ENCODE results near the gene SLC9A3.

SLC9A3 gene

DNA sequence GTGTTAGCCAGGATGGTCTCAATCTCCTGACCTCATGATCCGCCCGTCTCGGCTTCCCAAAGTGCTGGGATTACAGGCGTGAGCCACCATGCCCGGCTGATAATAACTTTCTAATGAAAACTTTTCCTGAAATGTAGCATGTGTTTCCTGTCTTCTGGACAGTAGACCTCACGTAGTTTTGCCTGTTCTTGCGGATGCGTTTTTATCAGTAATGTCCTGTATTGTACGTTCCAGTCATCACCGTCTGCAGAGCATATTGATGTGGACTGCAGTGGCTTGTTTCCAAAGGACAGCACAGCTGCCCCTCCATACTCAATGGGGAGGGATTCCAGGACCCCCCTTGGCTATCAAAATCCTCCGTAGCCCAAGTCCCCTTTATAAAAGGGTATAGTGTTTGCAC is 68.4 kb downstream of the SLC9A3 start:
- peaks cover 42% of the 10 kb centered on the region for H3K36me3 ChIP-seq (ENCODE audit: control insufficient read depth, insufficient read depth, low read length)

DNA sequence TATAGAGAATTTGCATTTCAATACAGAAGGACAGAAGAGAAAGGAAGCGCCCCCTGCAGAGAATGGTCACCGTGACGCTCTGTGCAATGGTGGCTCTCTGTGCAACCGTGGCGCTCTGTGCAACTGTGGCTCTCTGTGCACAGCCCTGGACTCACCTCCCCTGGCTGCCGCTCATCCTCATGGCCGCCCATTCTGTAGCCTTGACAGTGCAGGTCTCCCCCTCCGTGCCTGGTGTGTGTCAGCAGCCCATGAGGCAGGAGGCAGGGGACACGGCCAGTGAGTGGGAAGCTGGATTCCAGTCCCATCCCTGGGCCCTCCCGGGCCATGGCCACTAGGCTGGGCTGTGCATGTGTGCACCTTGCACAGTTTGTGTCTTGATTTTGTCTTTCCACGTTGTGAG is 69.3 kb downstream of the SLC9A3 start:
- H3K36me3 ChIP-seq (ENCODE audit: control insufficient read depth, insufficient read depth, low read length), result peaks cover 37% of the 10 kb centered on the region

More for the DNA sequence above, 68.4 kb downstream of the SLC9A3 start:
- H3K27me3 ChIP-seq (ENCODE audit: control insufficient read depth, insufficient read depth, low read length), result no peaks in the 10 kb centered on the region
- H3K4me1 ChIP-seq (ENCODE audit: control insufficient read depth, insufficient read depth, low read length), result no peaks in the 10 kb centered on the region
- H3K27ac ChIP-seq (ENCODE audit: low read depth, low read length), result no peak overlapping the region
- no peak overlapping the region for H3K9ac ChIP-seq (ENCODE audit: low read length)
- no peak overlapping the region for H3K4me3 ChIP-seq (ENCODE audit: low read length)

GRCh38 chr5:453725-454481 is 70.3 kb downstream of the SLC9A3 start:
- Histone ChIP-seq H3K4me1 (ENCODE audit: control insufficient read depth, insufficient read depth, low read length) (no peaks in the 10 kb centered on the region), H3K9ac (ENCODE audit: low read length) (no peak overlapping the region), H3K27me3 (ENCODE audit: control insufficient read depth, insufficient read depth, low read length) (no peaks in the 10 kb centered on the region), H3K4me3 (ENCODE audit: low read length) (no peak overlapping the region), H3K36me3 (ENCODE audit: control insufficient read depth, insufficient read depth, low read length) (peaks cover 36% of the 10 kb centered on the region), H3K27ac (ENCODE audit: low read depth, low read length) (no peak overlapping the region)

More for the DNA sequence above, 69.3 kb downstream of the SLC9A3 start:
- H3K27ac ChIP-seq (ENCODE audit: low read depth, low read length), result no peak overlapping the region
- no peak overlapping the region for H3K4me3 ChIP-seq (ENCODE audit: low read length)
- no peaks in the 10 kb centered on the region for H3K27me3 ChIP-seq (ENCODE audit: control insufficient read depth, insufficient read depth, low read length)
- H3K9ac ChIP-seq (ENCODE audit: low read length), result no peak overlapping the region
- H3K4me1 ChIP-seq (ENCODE audit: control insufficient read depth, insufficient read depth, low read length), result no peaks in the 10 kb centered on the region

DNA sequence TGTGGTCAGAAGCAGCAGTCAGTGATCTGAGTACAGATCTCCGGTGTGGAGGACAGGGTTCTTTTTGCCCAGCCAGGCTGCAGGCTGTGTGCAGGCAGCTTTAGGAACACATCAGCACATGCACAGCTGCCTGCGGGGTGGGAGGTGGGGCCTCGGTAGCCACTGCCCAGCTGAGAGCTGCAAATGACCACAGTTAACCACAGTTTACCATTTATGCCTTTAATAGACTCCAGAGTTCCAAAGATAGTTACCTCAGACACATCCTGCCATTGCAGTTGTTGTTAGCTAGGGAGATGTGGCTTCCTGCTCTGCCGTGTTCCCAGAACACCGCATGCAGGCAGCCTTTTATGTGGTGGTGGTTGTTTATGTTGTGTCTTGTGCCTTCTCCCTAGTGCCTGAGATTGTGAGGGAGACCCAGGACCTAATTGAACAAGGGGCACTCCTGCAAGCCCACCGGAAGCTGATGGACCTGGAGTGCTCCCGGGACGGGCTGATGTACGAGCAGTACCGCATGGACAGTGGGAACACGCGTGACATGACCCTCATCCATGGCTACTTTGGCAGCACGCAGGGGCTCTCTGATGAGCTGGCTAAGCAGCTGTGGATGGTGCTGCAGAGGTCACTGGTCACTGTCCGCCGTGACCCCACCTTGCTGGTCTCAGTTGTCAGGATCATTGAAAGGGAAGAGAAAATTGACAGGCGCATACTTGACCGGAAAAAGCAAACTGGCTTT is 71.1 kb downstream of the SLC9A3 start:
- no peak overlapping the region for H3K4me3 ChIP-seq (ENCODE audit: low read length)
- no peaks in the 10 kb centered on the region for H3K4me1 ChIP-seq (ENCODE audit: control insufficient read depth, insufficient read depth, low read length)
- H3K9ac ChIP-seq (ENCODE audit: low read length), result no peak overlapping the region
- H3K36me3 ChIP-seq (ENCODE audit: control insufficient read depth, insufficient read depth, low read length), result peaks cover 42% of the 10 kb centered on the region
- H3K27ac ChIP-seq (ENCODE audit: low read depth, low read length), result no peak overlapping the region
- no peaks in the 10 kb centered on the region for H3K27me3 ChIP-seq (ENCODE audit: control insufficient read depth, insufficient read depth, low read length)

DNA sequence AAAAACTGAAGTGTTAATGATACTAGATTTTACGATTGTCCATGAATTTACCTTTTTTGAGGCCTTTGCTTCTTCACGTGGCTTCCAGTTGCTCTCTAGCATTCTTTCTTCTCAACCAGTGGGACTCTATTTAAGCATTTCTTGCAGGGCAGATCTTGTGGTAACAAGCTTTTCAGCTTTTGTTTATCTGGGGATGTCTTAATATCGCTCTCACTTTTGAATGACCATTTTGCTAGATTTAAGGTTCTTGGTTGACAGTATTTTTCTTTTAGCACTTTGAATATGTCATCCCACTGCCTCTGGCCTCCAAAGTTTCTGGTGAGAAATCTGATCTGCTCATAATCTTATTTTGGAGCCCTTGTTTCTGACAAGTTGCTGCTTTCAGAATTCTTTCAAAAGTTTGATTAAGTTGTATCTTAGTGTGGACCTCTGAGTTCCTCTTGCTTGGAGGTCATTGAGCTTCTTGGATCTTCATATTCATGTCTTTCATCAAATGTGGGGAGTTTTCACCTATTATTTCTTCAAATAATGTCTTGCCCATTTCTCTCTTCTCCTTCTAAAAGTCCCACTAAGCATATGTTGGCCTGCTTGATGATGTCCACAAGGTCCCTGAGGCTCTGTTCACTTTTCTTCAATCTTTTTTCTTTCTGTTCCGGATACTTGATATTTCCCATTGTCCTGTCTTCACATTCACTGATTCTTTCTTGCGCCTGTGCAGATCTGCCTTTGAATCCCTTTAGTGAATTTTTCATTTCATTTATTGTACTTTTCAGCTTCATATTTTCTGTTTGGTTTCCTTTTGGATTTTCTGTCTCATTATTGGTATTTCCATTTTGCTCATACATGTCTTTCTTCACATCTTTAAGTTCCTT is 72.4 kb downstream of the SLC9A3 start:
- Histone ChIP-seq H3K36me3 (ENCODE audit: control insufficient read depth, insufficient read depth, low read length) (peaks cover 50% of the 10 kb centered on the region), H3K27ac (ENCODE audit: low read depth, low read length) (no peak overlapping the region), H3K27me3 (ENCODE audit: control insufficient read depth, insufficient read depth, low read length) (no peaks in the 10 kb centered on the region), H3K9ac (ENCODE audit: low read length) (no peak overlapping the region), H3K4me1 (ENCODE audit: control insufficient read depth, insufficient read depth, low read length) (no peaks in the 10 kb centered on the region), H3K4me3 (ENCODE audit: low read length) (no peak overlapping the region)

DNA sequence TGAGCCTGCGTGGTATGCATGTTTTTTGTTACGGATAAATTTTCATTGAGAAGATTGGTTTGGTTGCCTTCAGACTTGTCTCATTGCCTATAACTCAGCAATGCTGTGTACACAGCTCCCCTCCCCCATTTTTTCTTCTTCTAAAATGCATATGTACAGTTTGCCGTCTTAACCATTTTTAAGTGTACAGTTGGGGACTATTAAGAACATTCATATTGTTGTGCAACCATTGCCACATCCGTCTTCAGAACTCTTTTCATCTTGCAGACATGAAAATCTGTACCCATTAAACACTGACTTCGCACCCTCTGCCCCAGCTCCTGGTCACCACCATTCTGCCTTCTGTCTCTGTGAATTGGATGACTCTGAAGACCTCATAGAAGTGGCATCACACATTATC is 75.1 kb downstream of the SLC9A3 start:
- H3K4me3 ChIP-seq (ENCODE audit: low read length), result no peak overlapping the region
- H3K27ac ChIP-seq (ENCODE audit: low read depth, low read length), result no peak overlapping the region
- H3K9ac ChIP-seq (ENCODE audit: low read length), result no peak overlapping the region
- H3K4me1 ChIP-seq (ENCODE audit: control insufficient read depth, insufficient read depth, low read length), result no peaks in the 10 kb centered on the region
- H3K36me3 ChIP-seq (ENCODE audit: control insufficient read depth, insufficient read depth, low read length), result peaks cover 45% of the 10 kb centered on the region
- H3K27me3 ChIP-seq (ENCODE audit: control insufficient read depth, insufficient read depth, low read length), result no peaks in the 10 kb centered on the region

DNA sequence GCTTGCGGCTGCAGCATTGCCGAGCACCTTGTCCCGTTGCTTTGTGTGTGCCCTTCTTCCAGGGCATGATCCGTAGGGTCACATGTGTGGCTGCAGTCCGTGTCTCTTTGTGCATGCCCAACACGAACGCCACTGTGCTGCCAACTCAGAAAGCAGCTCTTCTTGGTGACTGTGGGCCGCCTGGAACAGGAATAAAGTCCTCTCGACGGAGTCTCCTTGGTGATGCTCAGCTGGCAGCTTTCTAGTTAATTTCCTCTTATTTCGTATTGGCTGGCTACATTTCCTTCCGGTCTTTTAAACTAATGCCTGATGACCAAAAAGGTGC is 75.5 kb downstream of the SLC9A3 start:
- Histone ChIP-seq H3K27ac (ENCODE audit: low read depth, low read length) (no peak overlapping the region), H3K27me3 (ENCODE audit: control insufficient read depth, insufficient read depth, low read length) (no peaks in the 10 kb centered on the region), H3K4me3 (ENCODE audit: low read length) (no peak overlapping the region), H3K4me1 (ENCODE audit: control insufficient read depth, insufficient read depth, low read length) (peaks cover 1% of the 10 kb centered on the region), H3K9ac (ENCODE audit: low read length) (no peak overlapping the region), H3K36me3 (ENCODE audit: control insufficient read depth, insufficient read depth, low read length) (peaks cover 40% of the 10 kb centered on the region)

GRCh38 chr5:448061-448765 is 76.0 kb downstream of the SLC9A3 start:
- Histone ChIP-seq H3K9ac (ENCODE audit: low read length) (no peak overlapping the region), H3K4me1 (ENCODE audit: control insufficient read depth, insufficient read depth, low read length) (peaks cover 3% of the 10 kb centered on the region), H3K27ac (ENCODE audit: low read depth, low read length) (no peak overlapping the region), H3K27me3 (ENCODE audit: control insufficient read depth, insufficient read depth, low read length) (no peaks in the 10 kb centered on the region), H3K4me3 (ENCODE audit: low read length) (no peak overlapping the region), H3K36me3 (ENCODE audit: control insufficient read depth, insufficient read depth, low read length) (peaks cover 35% of the 10 kb centered on the region)

DNA sequence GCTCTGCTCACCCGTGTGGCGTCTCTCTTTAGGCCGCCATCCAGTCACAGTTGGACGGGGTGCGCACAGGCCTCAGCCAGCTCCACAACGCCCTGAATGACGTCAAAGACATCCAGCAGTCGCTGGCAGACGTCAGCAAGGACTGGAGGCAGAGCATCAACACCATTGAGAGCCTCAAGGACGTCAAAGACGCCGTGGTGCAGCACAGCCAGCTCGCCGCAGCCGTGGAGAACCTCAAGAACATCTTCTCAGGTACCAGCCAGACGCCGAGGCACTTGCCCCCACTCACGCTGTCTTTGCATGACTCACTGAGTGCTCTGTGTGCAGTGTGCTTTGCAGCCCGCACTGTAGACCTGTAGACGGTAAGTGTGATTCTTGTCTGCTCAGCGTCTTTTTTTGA is 76.7 kb downstream of the SLC9A3 start:
- Histone ChIP-seq H3K27me3 (ENCODE audit: control insufficient read depth, insufficient read depth, low read length) (no peaks in the 10 kb centered on the region), H3K4me3 (ENCODE audit: low read length) (no peak overlapping the region), H3K4me1 (ENCODE audit: control insufficient read depth, insufficient read depth, low read length) (peaks cover 3% of the 10 kb centered on the region), H3K27ac (ENCODE audit: low read depth, low read length) (no peak overlapping the region), H3K9ac (ENCODE audit: low read length) (no peak overlapping the region), H3K36me3 (ENCODE audit: control insufficient read depth, insufficient read depth, low read length) (peaks cover 30% of the 10 kb centered on the region)

DNA sequence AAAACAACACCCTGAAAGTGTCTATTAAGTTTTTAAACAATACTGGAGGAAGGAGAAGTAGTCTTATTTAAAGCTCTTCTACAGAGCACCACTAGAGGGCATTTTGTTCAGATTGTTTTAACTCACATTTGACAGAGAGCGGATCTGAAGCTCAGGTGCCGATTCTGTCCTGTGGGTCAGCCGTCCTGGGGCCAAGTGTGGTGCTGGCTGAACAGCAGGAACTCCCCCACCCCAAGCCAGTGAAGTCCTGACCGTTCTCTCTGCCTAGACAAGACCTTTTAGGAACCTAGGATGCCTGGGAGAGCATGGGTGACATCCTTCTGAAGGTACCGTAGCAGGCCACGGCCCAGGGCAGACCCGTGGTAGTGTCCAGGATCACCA is 77.4 kb downstream of the SLC9A3 start:
- Histone ChIP-seq H3K27ac (ENCODE audit: low read depth, low read length) (no peak overlapping the region), H3K27me3 (ENCODE audit: control insufficient read depth, insufficient read depth, low read length) (no peaks in the 10 kb centered on the region), H3K9ac (ENCODE audit: low read length) (no peak overlapping the region), H3K4me1 (ENCODE audit: control insufficient read depth, insufficient read depth, low read length) (peaks cover 9% of the 10 kb centered on the region), H3K36me3 (ENCODE audit: control insufficient read depth, insufficient read depth, low read length) (peaks cover 28% of the 10 kb centered on the region), H3K4me3 (ENCODE audit: low read length) (no peak overlapping the region)

DNA sequence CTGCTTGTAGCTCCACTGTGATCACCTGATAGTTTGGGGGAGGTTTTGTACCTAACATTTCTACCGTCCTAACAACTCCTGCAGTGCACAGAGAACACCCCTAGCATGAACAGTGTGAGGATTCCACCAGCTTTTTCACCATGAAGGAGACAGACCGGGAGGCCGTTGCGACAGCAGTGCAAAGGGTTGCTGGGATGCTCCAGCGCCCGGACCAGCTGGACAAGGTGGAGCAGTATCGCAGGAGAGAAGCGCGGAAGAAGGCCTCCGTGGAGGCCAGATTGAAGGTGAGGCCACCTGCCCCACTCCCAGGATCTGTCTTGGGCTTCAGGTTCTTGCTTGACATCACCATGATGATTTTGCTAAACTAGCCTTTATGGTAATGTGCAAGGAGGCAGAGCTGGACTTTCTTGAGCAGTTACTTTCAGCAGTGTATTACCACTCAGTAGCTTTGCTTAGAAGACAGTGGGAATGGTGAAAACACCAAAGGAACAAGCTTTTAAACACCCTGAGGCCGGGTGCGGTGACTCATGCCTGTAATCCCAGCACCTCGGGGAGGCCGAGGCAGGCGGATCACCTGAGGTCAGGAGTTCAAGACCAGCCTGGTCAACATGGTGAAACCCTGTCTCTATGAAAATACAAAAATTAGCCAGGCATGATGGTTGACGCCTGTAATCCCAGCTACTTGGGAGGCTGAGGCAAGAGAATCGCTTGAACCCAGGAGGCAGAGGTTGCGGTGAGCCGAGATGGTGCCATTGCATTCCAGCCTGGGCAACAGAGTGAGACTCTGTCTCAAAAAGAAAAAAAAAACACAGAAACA is 78.0 kb downstream of the SLC9A3 start:
- Histone ChIP-seq H3K36me3 (ENCODE audit: control insufficient read depth, insufficient read depth, low read length) (peaks cover 26% of the 10 kb centered on the region), H3K27ac (ENCODE audit: low read depth, low read length) (no peak overlapping the region), H3K4me1 (ENCODE audit: control insufficient read depth, insufficient read depth, low read length) (peaks cover 9% of the 10 kb centered on the region)

More for the DNA sequence above, 78.0 kb downstream of the SLC9A3 start:
- H3K27me3 ChIP-seq (ENCODE audit: control insufficient read depth, insufficient read depth, low read length), result no peaks in the 10 kb centered on the region
- no peak overlapping the region for H3K9ac ChIP-seq (ENCODE audit: low read length)
- no peak overlapping the region for H3K4me3 ChIP-seq (ENCODE audit: low read length)
